ENCODE results near the gene GPSM1.

GRCh38 chr9:136381311-136381710, 54.0 kb downstream of the GPSM1 start:
- TF ChIP-seq CTCF (IDR thresholded peaks at IDR 0.05; ENCODE audit: insufficient read depth, low read length) (no peak), POLR2AphosphoS5 (IDR thresholded peaks at IDR 0.05; ENCODE audit: low read depth) (no peak)

Measured in HL-60 (cell line).